ENCODE measurements around the gene SYN1.

Gene SYN1

DNA sequence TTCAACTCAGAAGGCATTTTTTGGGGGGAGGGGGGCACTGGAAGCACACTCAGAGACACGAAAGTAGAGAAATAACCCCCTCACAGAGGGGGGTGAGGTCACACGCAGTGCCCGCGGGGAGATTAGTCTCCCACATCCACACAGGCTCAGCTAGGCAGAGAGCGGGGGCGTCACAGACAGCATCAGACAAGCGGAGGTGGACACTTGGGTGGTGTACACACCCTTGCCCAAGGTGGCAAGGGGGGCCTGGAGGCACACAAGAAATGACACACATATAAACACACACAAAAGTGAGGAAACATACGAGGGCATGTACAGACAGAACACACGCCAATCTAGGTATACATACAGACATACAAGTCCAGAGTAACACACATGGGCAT is 637 bp upstream of the SYN1 start:
- Histone ChIP-seq H3K36me3 (no peaks in the 10 kb centered on the region), H3K4me1 (no peaks in the 10 kb centered on the region), H3K4me3 (ENCODE audit: low read depth, low read length) (no peak overlapping the region), H3K9me3 (no peaks in the 10 kb centered on the region), H3K27me3 (no peaks in the 10 kb centered on the region)
- no peak for DNase-seq
- TF ChIP-seq, protein P1, sequence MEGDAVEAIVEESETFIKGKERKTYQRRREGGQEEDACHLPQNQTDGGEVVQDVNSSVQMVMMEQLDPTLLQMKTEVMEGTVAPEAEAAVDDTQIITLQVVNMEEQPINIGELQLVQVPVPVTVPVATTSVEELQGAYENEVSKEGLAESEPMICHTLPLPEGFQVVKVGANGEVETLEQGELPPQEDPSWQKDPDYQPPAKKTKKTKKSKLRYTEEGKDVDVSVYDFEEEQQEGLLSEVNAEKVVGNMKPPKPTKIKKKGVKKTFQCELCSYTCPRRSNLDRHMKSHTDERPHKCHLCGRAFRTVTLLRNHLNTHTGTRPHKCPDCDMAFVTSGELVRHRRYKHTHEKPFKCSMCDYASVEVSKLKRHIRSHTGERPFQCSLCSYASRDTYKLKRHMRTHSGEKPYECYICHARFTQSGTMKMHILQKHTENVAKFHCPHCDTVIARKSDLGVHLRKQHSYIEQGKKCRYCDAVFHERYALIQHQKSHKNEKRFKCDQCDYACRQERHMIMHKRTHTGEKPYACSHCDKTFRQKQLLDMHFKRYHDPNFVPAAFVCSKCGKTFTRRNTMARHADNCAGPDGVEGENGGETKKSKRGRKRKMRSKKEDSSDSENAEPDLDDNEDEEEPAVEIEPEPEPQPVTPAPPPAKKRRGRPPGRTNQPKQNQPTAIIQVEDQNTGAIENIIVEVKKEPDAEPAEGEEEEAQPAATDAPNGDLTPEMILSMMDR (IDR thresholded peaks at IDR 0.05; ENCODE audit: low read depth, low read length) = no peak

DNA sequence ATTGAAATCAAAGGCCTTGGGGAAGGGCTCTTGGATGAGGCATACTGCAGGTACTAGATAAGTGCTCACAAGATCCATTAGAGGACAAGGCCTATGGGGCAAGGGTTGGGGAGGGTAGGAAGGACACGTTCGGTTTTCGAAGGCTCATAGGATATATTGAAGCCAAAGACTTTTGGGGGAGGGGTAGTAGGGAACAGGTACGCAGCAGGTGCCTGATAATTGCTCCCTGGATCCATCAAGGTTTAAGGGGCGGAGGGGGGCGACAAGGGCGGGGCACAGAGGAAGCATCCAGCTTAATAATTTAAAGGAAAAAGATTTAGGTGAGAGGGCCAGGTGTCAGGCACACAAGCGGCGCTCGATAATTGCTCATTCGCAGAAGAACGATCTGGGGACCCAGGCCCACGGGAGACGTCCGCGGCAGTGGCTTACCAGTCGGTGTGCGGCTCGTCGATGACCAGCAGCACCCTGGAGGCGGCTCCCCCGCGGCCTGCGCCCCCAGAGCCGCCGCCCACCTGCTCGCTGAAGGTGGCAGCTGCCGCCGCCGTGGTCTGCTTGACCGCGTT is 653 bp downstream of the SYN1 start:
- DNase-seq = no peak
- no peaks in the 10 kb centered on the region for H3K9me3 ChIP-seq
- H3K27me3 ChIP-seq = no peaks in the 10 kb centered on the region
- H3K4me3 ChIP-seq (ENCODE audit: low read depth, low read length) = peak overlapping the region; percentile 55
- H3K36me3 ChIP-seq = no peaks in the 10 kb centered on the region
- TF ChIP-seq, protein P1 (IDR thresholded peaks at IDR 0.05; ENCODE audit: low read depth, low read length) = no peak
- H3K4me1 ChIP-seq = no peaks in the 10 kb centered on the region

DNA sequence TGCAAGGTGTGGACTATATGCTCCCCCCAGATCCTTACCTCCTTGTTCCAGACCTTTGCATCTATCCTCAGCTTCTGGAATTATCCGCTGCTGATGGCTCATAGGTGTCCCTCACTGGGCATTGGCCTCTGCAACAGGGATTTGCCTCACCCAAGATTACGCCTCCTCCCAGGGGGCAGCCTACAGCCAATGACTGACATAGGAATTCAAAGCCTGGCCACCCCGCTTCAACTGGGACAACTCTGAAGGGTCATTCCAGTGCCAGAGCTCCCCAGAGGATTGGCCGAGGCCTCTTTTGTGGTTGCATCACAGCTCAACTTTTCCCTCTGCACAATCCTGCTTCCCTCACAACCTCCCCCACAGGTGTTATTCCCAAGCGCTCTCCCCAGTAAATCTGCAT is 5.0 kb downstream of the SYN1 start:
- no peak for DNase-seq
- TF ChIP-seq, protein P1 (IDR thresholded peaks at IDR 0.05; ENCODE audit: low read depth, low read length) = no peak
- no peaks in the 10 kb centered on the region for H3K36me3 ChIP-seq
- no peaks in the 10 kb centered on the region for H3K4me1 ChIP-seq
- no peaks in the 10 kb centered on the region for H3K9me3 ChIP-seq
- no peak overlapping the region for H3K4me3 ChIP-seq (ENCODE audit: low read depth, low read length)
- no peaks in the 10 kb centered on the region for H3K27me3 ChIP-seq

DNA sequence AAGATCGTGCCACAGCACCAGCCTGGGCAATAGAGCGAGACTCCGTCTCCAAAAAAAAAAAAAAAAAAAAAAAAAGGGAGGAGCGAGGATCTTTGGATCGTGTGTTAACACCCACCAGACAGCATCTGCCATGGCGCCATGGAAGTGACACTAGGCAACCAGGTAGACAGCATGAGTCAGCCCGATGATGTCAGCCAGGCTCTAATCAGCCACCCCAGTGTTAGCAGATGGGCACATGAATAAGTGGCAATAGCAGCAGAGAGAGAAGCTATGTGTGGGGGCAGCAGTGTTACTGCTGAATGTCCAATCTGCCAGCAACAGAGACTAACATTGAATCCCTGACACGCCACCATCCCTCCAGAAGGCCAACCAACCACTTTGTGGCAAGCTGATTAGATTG is 6.6 kb downstream of the SYN1 start:
- Histone ChIP-seq H3K4me1 (no peaks in the 10 kb centered on the region), H3K4me3 (ENCODE audit: low read depth, low read length) (no peak overlapping the region), H3K27me3 (no peaks in the 10 kb centered on the region), H3K9me3 (no peaks in the 10 kb centered on the region), H3K36me3 (no peaks in the 10 kb centered on the region)
- TF ChIP-seq, protein P1 (IDR thresholded peaks at IDR 0.05; ENCODE audit: low read depth, low read length) = no peak
- no peak for DNase-seq

DNA sequence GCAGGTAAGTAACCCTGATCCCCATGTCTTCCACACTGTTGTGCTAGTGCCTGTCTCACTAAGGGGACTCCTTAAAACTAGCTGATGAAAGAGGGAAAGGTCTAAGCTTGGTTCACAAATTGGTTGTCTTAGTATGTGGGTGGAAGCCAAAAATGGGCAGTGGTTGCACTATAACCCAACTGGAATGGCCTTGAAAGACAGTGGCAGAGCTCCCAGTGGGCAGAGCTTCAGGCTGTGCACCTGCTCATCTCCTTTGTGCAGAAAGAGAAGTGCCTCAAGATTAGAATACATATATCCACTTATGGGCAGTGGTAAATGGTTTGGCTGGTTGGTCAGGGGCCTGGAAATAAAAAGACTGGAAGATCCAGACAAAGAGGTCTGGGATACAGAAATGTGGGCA is 7.2 kb downstream of the SYN1 start:
- Histone ChIP-seq H3K36me3 (no peaks in the 10 kb centered on the region), H3K27me3 (no peaks in the 10 kb centered on the region), H3K9me3 (no peaks in the 10 kb centered on the region), H3K4me1 (no peaks in the 10 kb centered on the region), H3K4me3 (ENCODE audit: low read depth, low read length) (no peak overlapping the region)
- TF ChIP-seq, protein P1 (IDR thresholded peaks at IDR 0.05; ENCODE audit: low read depth, low read length) = no peak
- no peak for DNase-seq

DNA sequence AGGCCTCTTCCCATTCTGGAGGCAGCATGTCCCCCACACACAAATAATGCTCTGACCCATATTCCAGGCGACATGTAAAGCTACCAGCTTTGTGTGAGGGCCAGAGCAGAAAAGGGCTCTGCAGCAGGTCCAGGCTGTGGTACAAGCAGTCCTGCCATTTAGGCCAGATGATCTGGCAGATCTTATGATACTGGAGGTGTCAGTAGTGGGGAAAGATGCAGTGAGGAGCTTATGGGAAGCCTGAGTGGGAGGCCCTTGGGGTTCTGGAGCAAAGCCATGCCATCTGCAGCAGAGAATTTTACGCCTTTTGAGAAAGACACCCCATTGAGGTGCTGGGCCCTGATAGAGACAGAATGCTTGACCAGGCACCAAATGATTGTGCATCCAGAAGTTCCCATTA is 7.7 kb downstream of the SYN1 start:
- Histone ChIP-seq H3K4me3 (ENCODE audit: low read depth, low read length) (no peak overlapping the region), H3K9me3 (no peaks in the 10 kb centered on the region), H3K36me3 (no peaks in the 10 kb centered on the region), H3K4me1 (no peaks in the 10 kb centered on the region), H3K27me3 (no peaks in the 10 kb centered on the region)
- DNase-seq = no peak
- TF ChIP-seq, protein P1 (IDR thresholded peaks at IDR 0.05; ENCODE audit: low read depth, low read length) = no peak

Measured in BE2C (cell line).